ENCODE results near the gene HEBP1.

The HEBP1 gene

GRCh38 chr12:12929696-12930095 is 70.4 kb downstream of the HEBP1 start:
- DNase-seq (ENCODE audit: low read depth, low spot score): no peak
- H3K4me3 ChIP-seq (ENCODE audit: low read length): no peak overlapping the region

GRCh38 chr12:12927211-12928079 is 72.6 kb downstream of the HEBP1 start:
- DNase-seq (ENCODE audit: low read depth, low spot score): no peak
- no peak overlapping the region for H3K4me3 ChIP-seq (ENCODE audit: low read length)

- DNase-seq (ENCODE audit: low read depth, low spot score): no peak
- H3K4me3 ChIP-seq (ENCODE audit: low read length): no peak overlapping the region
These were observed 73.4 kb downstream of the HEBP1 start for GRCh38 chr12:12926571-12927071.

- H3K4me3 ChIP-seq (ENCODE audit: low read length): no peak overlapping the region
- DNase-seq (ENCODE audit: low read depth, low spot score): no peak
These were observed 74.7 kb downstream of the HEBP1 start for GRCh38 chr12:12925388-12925787.
